ENCODE measurements around the gene PARP9.
"Not testable (repeated sequence)": the region's sequence is repeated elsewhere in the genome, so short reads cannot be mapped to it uniquely, and the experiment has no call there.

Gene PARP9

GRCh38 chr3:122506450-122506849, 57.6 kb downstream of the PARP9 start:
- Histone ChIP-seq H3K4me3 (no peak overlapping the region), H3K27ac (no peak overlapping the region)
- DNase-seq (ENCODE audit: low spot score), result no peak
- no peak for TF ChIP-seq CTCF (IDR thresholded peaks at IDR 0.05)

GRCh38 chr3:122505676-122506075, 58.4 kb downstream of the PARP9 start:
- DNase-seq (ENCODE audit: low spot score), result no peak

GRCh38 chr3:122502941-122503340, 61.2 kb downstream of the PARP9 start:
- no peak for TF ChIP-seq CTCF (IDR thresholded peaks at IDR 0.05)
- no peak for DNase-seq (ENCODE audit: low spot score)
- H3K27ac ChIP-seq, result no peak overlapping the region
- no peak overlapping the region for H3K4me3 ChIP-seq

More at GRCh38 chr3:122505676-122506075, 58.4 kb downstream of the PARP9 start:
- no peak overlapping the region for H3K27ac ChIP-seq
- TF ChIP-seq CTCF (IDR thresholded peaks at IDR 0.05), result no peak
- no peak overlapping the region for H3K4me3 ChIP-seq

GRCh38 chr3:122502139-122502538, 62.0 kb downstream of the PARP9 start:
- Histone ChIP-seq H3K27ac (no peak overlapping the region), H3K4me3 (no peak overlapping the region)
- no peak for DNase-seq (ENCODE audit: low spot score)
- no peak for TF ChIP-seq CTCF (IDR thresholded peaks at IDR 0.05)

GRCh38 chr3:122500964-122501363, 63.1 kb downstream of the PARP9 start:
- not testable (repeated sequence) for H3K27ac ChIP-seq; H3K4me3 ChIP-seq; DNase-seq (ENCODE audit: low spot score)

GRCh38 chr3:122498152-122498551, 65.9 kb downstream of the PARP9 start:
- H3K27ac ChIP-seq, result no peak overlapping the region
- no peak overlapping the region for H3K4me3 ChIP-seq
- no peak for TF ChIP-seq CTCF (IDR thresholded peaks at IDR 0.05)
- no peak for DNase-seq (ENCODE audit: low spot score)

- no peak overlapping the region for H3K4me3 ChIP-seq
- no peak overlapping the region for H3K27ac ChIP-seq
- no peak for DNase-seq (ENCODE audit: low spot score)
- no peak for TF ChIP-seq CTCF (IDR thresholded peaks at IDR 0.05)
Observed at GRCh38 chr3:122497425-122497824, 66.7 kb downstream of the PARP9 start.

GRCh38 chr3:122496508-122496907, 67.6 kb downstream of the PARP9 start:
- H3K4me3 ChIP-seq, result no peak overlapping the region
- DNase-seq (ENCODE audit: low spot score), result no peak
- H3K27ac ChIP-seq, result no peak overlapping the region
- TF ChIP-seq CTCF (IDR thresholded peaks at IDR 0.05), result no peak
